AG04449 (cell line): Measurements from ENCODE around the gene TTN.

Source experiments
- CTCF ChIA-PET: fragments of 350-600 bp; formaldehyde crosslinking; extraction: SDS; loops from one replicate; lab custom pipeline; 2021; ENCODE audit warnings: antibody characterized with exemption; lab: Yijun Ruan, JAX
- POLR2A ChIA-PET: fragments of 400-600, 350-600 bp; formaldehyde crosslinking; extraction: SDS; loops from one replicate; lab custom pipeline; 2020; ENCODE audit warnings: antibody characterized with exemption, inconsistent platforms; lab: Yijun Ruan, JAX
- DNase-seq: peaks from one replicate; pipeline ENCODE4 v3.0.0-alpha.2; 2010; ENCODE audit warnings: low read depth, low spot score
- H3K4me3 ChIP-seq: 2 replicates; pipeline ENCODE4 v1.5.1; 2011; ENCODE audit warnings: low read depth, mild to moderate bottlenecking, control low read depth, low read length
- TF ChIP-seq, protein P1 (sequence below): IDR thresholded peaks from one replicate; pipeline ENCODE4 v1.5.1; 2011; ENCODE audit warnings: mild to moderate bottlenecking, moderate library complexity, low read length, control low read depth, inconsistent platforms; ENCODE audit not compliant: insufficient read depth; ENCODE audit errors: missing control alignments

Gene TTN

GRCh38 chr2:178536037-178536436 is 271.2 kb downstream of the TTN start:
- DNase-seq = no peak
- TF ChIP-seq, protein P1, sequence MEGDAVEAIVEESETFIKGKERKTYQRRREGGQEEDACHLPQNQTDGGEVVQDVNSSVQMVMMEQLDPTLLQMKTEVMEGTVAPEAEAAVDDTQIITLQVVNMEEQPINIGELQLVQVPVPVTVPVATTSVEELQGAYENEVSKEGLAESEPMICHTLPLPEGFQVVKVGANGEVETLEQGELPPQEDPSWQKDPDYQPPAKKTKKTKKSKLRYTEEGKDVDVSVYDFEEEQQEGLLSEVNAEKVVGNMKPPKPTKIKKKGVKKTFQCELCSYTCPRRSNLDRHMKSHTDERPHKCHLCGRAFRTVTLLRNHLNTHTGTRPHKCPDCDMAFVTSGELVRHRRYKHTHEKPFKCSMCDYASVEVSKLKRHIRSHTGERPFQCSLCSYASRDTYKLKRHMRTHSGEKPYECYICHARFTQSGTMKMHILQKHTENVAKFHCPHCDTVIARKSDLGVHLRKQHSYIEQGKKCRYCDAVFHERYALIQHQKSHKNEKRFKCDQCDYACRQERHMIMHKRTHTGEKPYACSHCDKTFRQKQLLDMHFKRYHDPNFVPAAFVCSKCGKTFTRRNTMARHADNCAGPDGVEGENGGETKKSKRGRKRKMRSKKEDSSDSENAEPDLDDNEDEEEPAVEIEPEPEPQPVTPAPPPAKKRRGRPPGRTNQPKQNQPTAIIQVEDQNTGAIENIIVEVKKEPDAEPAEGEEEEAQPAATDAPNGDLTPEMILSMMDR = no peak
- POLR2A ChIA-PET = no interaction called here
- CTCF ChIA-PET = interaction anchor here (1.5 kb wide), 1 partner anchor 122 kb away, joined by 3 read pairs; no protein-coding TSS in a partner anchor
- H3K4me3 ChIP-seq = no peak overlapping the region

DNA sequence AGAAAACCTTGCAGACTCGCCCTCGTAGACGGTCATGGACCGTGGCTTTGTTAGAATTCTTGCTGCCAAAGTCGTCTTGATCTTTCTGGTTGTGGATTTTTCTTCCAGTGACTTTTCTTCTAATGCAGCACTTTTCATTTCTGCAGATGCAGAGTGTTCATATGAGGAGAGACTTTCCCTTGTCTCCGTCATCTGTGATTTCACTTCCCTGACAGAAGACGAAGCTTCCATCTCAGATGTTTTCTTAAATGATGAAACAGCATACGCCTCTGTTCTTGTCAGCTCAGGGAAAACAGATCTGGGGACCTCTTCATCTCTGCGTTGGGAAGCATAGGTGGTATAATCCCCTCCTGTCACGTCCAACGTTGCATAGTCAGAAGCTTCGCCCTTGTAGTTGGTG is 276.1 kb downstream of the TTN start:
- CTCF ChIA-PET = interaction anchor here (1.4 kb wide), 1 partner anchor 9 kb away, joined by 5 read pairs; no protein-coding TSS in a partner anchor
- TF ChIP-seq, protein P1 = no peak
- DNase-seq = no peak
- POLR2A ChIA-PET = no interaction called here
- H3K4me3 ChIP-seq = no peak overlapping the region

DNA sequence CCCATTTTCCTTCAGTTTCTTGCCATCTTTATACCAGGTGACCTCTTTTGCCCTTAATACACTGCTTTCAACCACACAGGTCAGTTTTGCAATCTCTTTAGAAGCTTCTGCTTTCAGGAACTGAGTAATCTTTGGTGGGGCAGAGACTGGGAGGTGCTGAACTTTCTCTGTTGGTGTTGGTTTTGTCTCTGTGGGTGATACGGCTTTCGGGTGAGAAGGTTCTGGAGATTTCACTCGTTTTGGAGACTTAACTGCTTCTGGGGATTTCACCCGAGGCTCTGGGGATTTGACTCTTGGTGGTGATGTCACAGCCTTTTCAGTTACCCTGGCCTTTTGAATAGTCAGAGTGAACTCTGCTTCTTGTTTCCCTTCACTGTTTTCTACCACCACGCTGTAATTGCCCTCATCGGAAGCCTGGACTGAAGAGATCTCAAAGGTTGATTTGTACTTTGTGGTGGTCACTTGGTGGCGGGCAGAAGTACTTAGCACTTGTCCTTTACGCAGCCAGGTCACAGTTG is 276.5 kb downstream of the TTN start:
- H3K4me3 ChIP-seq = no peak overlapping the region
- TF ChIP-seq, protein P1 = no peak
- POLR2A ChIA-PET = no interaction called here
- DNase-seq = no peak
- CTCF ChIA-PET = interaction anchor here (0.9 kb wide), 1 partner anchor 13 kb away, joined by 4 read pairs; no protein-coding TSS in a partner anchor

DNA sequence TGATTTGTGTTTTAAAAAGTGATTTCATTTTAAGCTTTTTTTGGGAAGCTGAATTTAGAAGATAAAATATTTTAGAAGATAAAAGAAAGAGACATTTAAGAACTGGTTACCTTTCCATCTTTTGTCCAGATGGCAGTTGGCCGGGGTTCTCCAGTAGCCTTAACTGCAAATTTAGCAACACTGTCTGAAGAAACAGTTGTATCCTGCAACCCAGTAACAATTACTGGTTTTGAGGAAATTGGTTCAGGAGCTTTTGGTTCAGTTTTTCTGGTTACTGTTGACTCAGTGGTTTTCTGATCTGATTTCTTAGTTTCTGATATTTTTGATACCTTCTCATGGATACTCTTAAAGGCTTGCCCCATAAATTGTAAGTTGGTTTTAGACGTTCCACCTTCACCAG is 277.1 kb downstream of the TTN start:
- TF ChIP-seq, protein P1 = no peak
- POLR2A ChIA-PET = no interaction called here
- CTCF ChIA-PET = interaction anchor here (0.9 kb wide), 1 partner anchor 13 kb away, joined by 4 read pairs; no protein-coding TSS in a partner anchor
- H3K4me3 ChIP-seq = no peak overlapping the region
- no peak for DNase-seq

- TF ChIP-seq, protein P1 = no peak
- no peak for DNase-seq
- ChIA-PET POLR2A (no interaction called here), CTCF (interaction anchor here (1.0 to 1.3 kb wide), 2 partner anchors 8 to 14 kb away, joined by 3 to 4 read pairs; no protein-coding TSS in a partner anchor)
- no peak overlapping the region for H3K4me3 ChIP-seq
Measured at GRCh38 chr2:178529194-178529593, 278.0 kb downstream of the TTN start.

DNA sequence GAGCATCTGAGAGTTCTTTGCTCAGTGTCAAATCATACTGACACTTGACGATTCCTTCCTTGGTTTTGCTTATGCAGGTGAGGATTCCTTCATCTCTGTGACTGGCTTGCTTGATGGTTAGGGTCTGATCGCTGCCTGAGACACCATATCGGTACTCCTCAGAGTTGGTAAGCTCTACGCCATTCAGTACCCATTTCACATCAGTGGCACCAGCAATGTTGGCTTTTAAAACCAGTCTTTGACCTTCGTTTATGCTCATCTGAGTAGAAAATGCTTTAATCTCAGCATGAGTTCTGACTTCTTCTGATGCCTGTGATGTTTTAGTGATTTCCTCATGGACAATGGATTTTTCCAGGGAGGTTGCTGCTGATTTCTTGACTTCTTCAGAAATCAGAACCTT is 278.6 kb downstream of the TTN start:
- ChIA-PET CTCF (interaction anchor here (1.0 to 1.3 kb wide), 2 partner anchors 9 to 14 kb away, joined by 3 to 4 read pairs; no protein-coding TSS in a partner anchor), POLR2A (no interaction called here)
- H3K4me3 ChIP-seq = no peak overlapping the region
- TF ChIP-seq, protein P1 = no peak
- DNase-seq = no peak
